Suprapubic skin (tissue), 4 donors: ENCODE results near the gene SLCO1B3.

Experiments
- CTCF ChIP-seq, 2 donors: fragments of 200-600 bp in 1 of 2; fragments of 450-650 bp in 1 of 2; sonication (generic) in 1 of 2; IDR thresholded peaks; one replicate each; pipeline ENCODE4 v1.5.1; 2016 to 2019; ENCODE audit warnings: antibody characterized with exemption in 2 of 2, mild to moderate bottlenecking in 1 of 2, moderate library complexity in 1 of 2
- EP300 ChIP-seq: sonication (generic); formaldehyde crosslinking; IDR thresholded peaks from one replicate; pipeline ENCODE4 v1.6.1; 2017; ENCODE audit warnings: antibody characterized with exemption
- POLR2AphosphoS5 ChIP-seq, 3 donors: sonication (generic); formaldehyde crosslinking; IDR thresholded peaks; one replicate each; pipeline ENCODE4 v1.6.1; 2017; ENCODE audit warnings: antibody characterized with exemption in 3 of 3

GRCh38 chr12:20808521-20808920 is 2.0 kb upstream of the SLCO1B3 start:
- TF ChIP-seq CTCF (IDR thresholded peaks at IDR 0.05) (no peak), POLR2AphosphoS5 (IDR thresholded peaks at IDR 0.05) (no peak), EP300 (no peak)
